Right kidney (tissue), 1 donor: Measurements from ENCODE around the gene SULT2B1.
"Not testable (repeated sequence)": the region's sequence is repeated elsewhere in the genome, so short reads cannot be mapped to it uniquely, and the experiment has no call there.

Experiments
- DNase-seq: peaks from one replicate; pipeline ENCODE4 v3.0.0-alpha.2; 2016

The SULT2B1 gene

DNA sequence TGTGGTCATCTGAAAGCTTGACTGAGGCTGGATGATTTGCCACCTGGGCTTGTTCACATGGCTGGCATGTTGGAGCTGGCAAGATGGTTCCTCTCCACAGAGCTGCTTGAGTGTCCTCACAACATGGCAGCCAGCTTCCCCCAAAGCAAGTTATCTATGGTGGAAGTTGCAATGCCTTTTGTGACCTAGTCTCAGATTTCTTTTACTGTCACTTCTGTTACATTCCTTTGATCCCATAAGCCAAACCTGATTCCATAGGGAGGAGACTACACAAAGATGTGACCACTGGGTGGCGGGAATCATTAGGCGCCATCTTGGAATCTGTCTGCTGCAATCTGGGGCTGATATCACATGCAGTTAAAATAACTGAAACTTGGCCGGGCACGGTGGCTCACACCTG is 22.8 kb upstream of the SULT2B1 start:
- no peak for DNase-seq

DNA sequence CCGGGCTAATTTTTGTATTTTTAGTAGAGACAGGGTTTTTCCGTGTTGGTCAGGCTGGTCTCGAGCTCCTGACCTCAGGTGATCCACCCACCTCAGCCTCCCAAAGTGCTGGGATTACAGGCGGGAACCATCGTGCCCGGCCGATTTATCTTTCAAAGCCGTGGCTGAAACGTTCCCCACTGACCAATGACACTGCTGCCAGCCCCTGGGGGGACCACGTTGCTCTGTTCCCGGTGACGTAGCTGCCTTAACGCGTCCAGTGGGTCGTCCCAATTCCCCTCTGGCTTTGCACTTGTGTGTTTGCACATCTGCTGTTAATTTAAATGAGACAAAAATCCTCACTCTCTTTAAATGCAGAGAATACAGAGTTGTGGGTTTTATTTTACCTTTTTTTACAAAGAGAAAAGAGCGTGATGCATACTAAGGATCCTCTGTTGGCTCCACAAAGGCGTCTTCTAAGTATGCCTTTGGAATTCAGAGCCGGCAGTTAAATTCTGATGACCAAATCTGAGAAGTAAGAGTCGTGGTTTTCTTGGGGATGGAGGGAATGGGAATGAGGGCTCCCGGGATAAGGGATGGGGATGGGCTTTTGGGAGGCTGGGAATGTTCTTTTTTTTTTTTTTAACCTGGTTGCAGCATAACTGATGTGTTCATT is 21.8 kb upstream of the SULT2B1 start:
- DNase-seq = no peak

DNA sequence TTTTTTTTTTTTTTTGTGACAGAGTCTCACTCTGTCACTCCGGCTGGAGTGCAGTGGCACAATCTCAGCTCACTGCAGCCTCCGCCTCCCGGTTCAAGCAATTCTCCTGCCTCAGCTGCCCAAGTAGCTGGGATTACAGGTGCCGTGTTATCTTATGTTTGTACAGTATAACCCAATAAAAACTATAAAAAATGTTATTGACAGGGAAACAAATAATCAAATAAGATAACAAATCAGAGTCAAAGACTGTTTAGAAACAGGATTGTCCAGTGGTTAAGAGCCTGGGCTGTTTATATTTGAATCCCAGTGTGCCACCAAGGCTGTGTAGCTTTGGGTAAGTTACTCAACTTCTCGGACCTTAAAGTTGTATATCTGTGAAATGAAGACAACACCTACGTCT is 21.2 kb upstream of the SULT2B1 start:
- DNase-seq = no peak

- no peak for DNase-seq
Measured at GRCh38 chr19:48533770-48534169, 18.2 kb upstream of the SULT2B1 start.

GRCh38 chr19:48537541-48537940 is 14.4 kb upstream of the SULT2B1 start:
- DNase-seq = no peak

- not testable (repeated sequence) for DNase-seq
Measured at GRCh38 chr19:48538057-48538456, 13.9 kb upstream of the SULT2B1 start.

DNA sequence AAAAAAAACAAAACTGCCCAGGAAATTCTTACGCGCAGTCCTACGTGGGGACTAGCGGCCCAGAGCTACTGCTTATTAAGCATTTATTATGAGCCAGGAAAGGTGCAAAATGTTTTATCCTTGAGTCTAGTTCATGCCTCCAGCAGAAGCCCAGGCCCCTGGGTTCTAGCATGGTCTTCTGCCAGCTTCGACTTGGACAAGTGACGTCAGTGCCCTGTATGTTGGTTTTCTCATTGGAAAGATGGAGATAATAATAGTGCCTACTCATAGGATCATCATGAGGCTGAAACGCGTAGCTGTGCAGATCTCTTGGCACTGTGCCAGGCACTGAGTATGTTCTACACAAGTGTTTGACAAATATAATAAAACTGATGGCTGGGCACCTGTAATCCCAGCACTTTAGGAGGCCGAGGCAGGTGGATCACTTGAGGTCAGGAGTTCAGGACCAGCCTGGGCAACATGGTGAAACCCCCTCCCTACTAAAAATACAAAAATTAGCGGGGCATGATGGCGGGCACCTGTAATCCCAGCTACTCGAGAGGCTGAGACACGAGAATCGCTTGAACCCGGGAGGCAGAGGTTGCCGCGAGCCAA is 12.4 kb upstream of the SULT2B1 start:
- no peak for DNase-seq

DNA sequence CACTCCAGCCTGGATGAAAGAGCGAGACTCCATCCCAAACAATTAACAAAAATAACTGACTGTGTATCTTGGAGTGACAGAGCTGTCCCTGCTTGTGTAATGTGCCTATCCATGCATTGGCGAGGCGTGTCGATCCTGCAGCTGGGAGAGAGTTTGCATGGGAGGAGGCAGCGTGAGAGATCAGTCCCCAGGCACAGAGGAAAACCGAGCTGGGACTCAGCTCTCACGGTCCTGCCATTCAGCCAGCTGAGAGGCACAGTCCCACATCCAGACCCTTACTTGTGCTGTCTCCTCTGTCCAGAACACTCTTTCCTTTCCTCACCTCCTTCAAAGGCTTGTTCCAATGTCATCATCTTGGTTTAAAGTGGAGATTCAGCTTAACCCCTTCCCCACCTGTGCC is 11.9 kb upstream of the SULT2B1 start:
- no peak for DNase-seq

DNA sequence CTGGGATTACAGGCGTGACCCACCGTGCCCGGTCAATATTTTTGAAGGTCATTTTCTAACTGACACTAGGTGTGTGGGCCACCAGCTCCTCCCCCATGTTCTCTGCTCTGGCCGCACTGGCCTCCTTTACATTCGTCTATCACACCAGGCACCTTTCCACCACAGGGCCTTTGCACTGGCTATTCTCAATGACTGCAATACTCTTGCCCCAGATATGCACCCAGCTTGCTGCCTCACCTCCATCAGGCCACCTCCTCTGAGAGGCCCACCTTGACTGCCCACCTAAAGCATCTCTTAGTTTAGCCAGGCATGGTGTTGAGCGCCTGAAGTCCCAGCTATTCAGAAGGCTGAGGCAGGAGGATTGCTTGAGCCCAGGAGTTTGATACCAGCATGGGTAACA is 10.2 kb upstream of the SULT2B1 start:
- no peak for DNase-seq

DNA sequence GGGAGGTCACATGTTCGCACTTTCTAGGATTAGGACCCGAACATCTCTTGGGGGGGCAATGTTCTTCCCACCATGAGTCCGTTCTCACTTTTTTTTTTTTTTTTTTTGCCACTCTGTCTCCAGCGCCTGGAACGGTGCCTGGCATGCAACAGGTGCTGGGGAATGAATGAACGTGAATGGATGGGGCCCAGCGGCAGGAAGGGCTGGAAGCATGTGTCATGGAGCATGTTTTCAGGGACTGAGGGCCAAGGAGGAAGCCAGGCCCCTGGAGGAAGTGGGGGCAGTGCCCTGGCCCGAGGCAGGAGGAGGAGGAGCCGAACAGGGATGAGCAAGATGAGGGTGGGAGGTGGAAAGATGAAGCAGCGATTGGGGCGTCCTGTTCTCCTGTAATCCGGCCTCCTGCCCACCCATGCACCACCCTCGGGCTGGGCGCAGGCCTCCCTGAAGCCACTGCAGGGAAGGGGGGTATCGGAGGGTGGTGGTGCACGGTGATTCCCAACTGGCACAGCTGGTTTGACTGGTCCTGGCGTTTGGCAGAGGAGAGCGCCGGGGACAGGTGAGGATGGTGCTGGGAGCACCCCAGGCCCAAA is 8.8 kb upstream of the SULT2B1 start:
- DNase-seq = peak; percentile 44

DNA sequence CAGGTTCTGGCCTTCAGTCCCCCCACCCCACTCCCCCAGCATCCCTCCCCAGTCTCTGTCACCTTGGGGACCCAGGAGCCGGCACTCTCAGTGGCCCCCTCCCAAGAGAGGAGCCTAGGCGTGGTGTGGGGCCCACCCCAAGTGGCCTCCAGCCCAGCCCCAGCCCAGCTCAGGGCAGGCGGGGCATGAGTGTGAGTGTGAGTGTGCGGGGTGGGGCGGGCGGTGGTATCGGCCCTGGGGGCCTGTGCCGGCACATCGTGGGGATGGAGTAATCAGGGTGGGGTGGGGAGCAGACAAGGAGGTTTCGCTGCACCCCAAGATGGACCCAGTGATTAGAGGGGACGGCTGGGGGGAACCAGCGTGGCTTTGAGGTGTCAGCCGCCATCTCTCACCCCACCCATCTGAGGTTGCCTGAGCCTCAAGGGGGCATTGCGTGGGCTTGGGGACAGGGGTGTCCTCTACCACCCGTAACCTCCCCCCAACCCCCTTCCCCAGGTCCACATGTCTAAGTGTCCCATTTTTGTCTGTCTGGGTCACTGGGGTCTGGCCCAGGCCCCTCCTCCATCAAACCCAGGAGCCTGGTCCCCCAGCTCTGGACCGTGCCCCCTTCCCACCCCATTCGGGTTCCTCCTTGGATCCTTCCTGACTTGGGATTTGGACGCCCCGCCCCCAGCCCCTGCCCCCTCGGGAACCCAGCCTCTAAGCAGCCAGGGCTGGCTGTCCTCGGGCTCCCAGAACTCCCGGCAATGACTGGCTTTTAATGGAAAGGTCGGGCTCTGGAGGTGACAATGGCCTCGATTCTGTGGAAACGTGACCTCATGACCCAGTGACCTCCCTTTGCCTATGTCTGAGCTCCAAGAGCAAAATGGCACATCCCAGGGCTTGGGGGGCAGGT is 6.9 kb upstream of the SULT2B1 start:
- no peak for DNase-seq

- DNase-seq = no peak
Measured at GRCh38 chr19:48547722-48548121, 4.2 kb upstream of the SULT2B1 start.

- no peak for DNase-seq
Measured at GRCh38 chr19:48548253-48548911, 3.6 kb upstream of the SULT2B1 start.

GRCh38 chr19:48549380-48549779 is 2.6 kb upstream of the SULT2B1 start:
- no peak for DNase-seq

DNA sequence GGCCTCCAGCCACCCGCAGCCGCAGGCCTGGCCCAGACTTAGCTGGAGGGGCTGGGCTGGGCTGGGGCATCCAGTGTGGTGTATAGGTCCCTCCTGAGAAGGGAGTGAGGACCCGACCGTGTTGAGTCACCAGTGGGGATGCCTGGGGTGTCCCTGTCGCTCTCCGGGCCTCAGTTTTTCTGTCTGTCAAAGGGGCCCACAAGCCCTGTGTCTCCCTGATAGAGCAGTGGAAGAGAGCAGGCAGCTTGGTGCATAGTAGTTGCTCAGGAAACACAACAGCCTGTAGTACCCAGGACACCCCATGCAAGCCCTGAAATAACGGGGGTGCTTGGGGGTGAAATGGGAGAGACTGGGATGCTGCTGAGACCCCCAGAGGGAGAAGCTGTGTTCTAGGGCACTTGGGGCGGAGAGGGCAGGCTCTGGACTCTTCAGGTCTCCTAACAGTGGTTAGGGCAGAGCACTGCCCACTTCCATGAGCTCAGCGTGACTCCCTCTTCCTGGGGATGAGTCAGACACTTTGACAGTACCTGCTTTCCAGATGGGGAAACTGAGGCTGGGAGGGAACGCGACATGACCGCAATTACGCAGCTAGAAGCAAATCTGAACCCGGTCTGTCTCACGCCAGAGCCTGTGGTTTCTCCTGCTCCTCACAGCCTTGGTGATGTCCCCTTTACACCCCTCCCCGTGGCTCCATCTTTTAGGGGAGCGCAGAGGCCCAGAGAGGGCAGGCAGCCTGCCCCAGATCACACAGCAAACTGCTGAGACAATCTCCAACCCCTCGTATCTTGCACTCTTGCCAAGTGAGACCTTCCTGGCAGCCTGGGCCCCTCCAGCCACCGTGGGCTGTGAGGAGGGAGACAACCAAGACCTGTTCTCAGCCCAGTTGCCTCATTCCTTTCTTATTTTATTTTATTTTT is 692 bp downstream of the SULT2B1 start:
- DNase-seq = no peak

- no peak for DNase-seq
Measured at GRCh38 chr19:48553676-48554384, 1.9 kb downstream of the SULT2B1 start.

DNA sequence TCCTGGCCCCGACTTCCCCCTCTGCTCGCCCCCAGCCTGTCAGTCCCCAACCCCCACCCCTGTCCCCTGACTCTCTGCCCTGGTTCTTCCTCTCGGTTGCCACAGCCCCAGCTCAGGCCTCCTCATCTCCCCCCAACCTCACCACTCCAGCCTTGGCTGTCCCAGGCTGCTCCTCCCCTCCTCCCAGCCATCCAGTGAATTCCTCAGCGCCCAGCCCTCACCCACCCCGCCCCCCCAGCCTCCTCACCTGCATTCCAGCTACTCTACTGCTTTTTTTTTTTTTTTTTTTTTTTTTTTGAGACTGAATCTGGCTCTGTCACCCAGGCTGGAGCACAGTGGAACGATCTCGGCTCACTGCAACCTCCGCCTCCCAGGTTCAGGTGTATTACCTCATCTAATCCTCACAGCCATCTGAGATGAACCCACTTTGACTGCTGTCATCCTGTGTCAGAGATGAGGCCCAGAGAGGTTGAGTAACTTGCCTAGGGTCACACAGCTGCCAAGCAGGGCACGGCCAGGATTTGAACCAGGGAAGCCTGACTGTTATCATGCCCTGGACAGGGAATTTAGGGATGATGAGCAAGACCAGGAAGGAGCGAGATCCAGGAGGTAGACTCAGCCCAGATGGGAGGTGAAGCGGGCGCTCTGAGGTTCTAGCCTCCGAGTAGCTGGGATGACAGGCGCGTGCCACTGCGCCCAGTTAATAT is 2.6 kb downstream of the SULT2B1 start:
- no peak for DNase-seq

DNA sequence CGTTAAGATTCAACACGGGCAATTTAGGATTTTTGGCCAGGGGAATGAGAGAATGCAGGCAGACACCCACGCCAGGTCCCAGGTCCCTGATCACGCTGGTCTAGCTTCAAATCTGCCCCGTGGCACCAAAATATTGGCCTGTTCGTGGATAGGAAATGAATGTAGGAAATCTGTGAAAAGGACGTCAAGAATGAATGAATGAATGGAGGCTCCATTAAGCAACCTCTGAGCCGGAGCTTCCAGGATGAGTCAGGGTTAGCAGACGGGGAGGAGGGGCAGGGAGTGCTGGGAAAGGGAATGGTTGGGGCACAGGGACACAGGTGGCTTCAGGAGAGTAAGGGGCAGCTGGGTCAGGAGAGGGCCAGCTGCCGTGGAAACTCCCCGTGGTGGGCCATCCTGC is 4.2 kb downstream of the SULT2B1 start:
- no peak for DNase-seq

DNA sequence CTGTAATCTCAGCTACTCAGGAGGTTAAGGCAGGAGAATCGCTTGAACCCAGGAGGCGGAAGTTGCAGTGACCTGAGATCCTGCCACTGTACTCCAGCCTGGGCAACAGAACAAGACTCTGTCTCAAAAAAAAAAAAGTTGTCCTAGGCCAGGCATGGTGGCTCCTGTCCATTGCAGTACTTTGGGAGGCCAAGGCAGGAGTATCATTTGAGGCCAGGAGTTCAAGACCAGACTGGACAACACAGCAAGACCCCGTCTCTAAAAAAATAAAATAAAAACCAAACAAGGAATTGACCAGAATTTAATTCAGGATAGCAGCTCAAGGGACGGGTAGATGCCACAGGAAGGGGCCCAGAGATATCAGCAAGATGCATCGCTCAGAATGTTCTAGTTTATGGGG is 4.9 kb downstream of the SULT2B1 start:
- no peak for DNase-seq

DNA sequence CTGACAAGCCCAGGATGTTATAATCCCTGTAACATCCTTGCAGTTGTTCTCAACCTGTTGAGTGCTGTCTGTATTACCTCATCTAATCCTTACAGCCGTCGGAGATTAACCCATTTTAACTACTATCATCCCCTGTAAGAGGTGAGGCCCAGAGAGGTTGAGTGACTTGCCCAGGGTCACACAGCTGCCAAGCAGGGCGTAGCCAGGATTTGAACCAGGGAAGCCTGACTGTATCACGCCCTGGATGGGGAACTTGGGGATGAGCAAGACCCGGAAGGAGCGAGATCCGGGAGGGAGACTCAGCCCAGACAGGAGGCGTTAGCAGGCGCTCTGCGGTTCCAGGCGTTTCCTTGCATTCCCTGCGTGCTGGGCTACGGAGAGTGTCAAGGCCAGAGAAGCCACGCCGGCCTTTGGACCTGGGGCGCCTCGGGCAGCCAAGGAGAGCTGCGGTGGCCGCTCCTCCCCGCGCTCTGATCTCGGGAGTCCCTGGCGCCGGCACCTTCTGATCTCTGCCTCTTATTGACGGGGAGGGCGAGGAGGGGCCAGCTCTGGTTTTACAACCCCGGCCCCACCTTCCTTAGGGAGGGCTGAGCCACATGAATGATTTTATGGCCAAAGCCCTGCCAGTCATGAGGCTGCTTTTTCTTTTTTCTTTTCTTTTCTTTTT is 6.2 kb downstream of the SULT2B1 start:
- peak; percentile 70 for DNase-seq
